Heart left ventricle (tissue), 13 donors: Measurements from ENCODE around the gene SMC3.
"Not testable (repeated sequence)": the region's sequence is repeated elsewhere in the genome, so short reads cannot be mapped to it uniquely, and the experiment has no call there.

ENCODE experiments used
- POLR2A ChIP-seq, 2 donors: fragments of 450-650 bp; IDR thresholded peaks; one replicate each; pipeline ENCODE4 v1.6.1; 2017; ENCODE audit warnings: antibody characterized with exemption in 2 of 2, mild to moderate bottlenecking in 2 of 2, moderate library complexity in 2 of 2
- TF ChIP-seq, protein P1 (sequence below), 12 donors: fragments of 200-600 bp; sonication (generic) in 4 of 12; IDR thresholded peaks; one replicate each; pipeline versions ENCODE4 v1.5.0 to v1.8.0; 2018 to 2022; ENCODE audit warnings: antibody characterized with exemption in 12 of 12, mild to moderate bottlenecking in 5 of 12
- donor health status: ischemic (EF 13 %, LVEDD 7.1; RV severe dilation, severe dysfunction).
- donor health status: DM: no; HTN: yes; CAD: no.
- donor health status: DM: no; HTN: no; CAD: no.
- donor health status: ischemic (EF 25% LVEDD 6.9; RV normal size, moderate dysfunction).
- donor health status: ischemic (EF 25% LVEDD 5.7; RV mildly dilated, moderate dysfunction).
- donor health status: ischemic (EF 35%, LVEDD 5.7; RV mildly dilated, moderate dysfunction).
- donor health status: nonischemic (EF 11% LVEDD 7.7; RV severe dilation, severe dysfunction).
- donor health status: DM: yes; HTN: yes; CAD: no.
- donor health status: PGD.
- donor health status: ischemic (EF 29% LVEDD 5.4; RV normal size, mild dysfunction).
- donor health status: nonischemic (EF 23%, LVEDD 6.1; RV moderate dilation, normal function).

DNA sequence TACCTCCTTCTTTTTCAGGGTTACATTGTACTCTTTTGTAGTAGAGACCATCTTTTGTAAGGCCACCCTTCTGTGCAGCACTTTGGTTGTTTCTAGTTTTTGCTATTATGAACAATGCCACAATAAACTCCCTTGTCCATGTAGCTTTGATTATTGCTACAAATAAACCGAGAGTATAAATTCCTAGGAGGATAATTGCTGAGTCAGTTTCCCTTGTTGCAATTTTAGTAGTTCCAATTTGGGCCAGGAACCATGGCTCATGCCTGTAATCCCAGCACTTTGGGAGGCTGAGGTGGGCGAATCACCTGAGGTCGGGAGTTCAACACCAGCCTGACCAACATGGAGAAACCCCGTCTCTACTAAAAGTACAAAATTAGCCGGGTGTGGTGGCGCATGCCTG, 72.4 kb downstream of the SMC3 start:
- TF ChIP-seq, protein P1, sequence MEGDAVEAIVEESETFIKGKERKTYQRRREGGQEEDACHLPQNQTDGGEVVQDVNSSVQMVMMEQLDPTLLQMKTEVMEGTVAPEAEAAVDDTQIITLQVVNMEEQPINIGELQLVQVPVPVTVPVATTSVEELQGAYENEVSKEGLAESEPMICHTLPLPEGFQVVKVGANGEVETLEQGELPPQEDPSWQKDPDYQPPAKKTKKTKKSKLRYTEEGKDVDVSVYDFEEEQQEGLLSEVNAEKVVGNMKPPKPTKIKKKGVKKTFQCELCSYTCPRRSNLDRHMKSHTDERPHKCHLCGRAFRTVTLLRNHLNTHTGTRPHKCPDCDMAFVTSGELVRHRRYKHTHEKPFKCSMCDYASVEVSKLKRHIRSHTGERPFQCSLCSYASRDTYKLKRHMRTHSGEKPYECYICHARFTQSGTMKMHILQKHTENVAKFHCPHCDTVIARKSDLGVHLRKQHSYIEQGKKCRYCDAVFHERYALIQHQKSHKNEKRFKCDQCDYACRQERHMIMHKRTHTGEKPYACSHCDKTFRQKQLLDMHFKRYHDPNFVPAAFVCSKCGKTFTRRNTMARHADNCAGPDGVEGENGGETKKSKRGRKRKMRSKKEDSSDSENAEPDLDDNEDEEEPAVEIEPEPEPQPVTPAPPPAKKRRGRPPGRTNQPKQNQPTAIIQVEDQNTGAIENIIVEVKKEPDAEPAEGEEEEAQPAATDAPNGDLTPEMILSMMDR (IDR thresholded peaks at IDR 0.05), result not testable (repeated sequence)
- TF ChIP-seq POLR2A (IDR thresholded peaks at IDR 0.05), result not testable (repeated sequence)
